HG02973 (cell line): ENCODE measurements around the gene HMGB2.

Source experiments
- ATAC-seq: cut with Tn5 transposase; IDR thresholded peaks from one replicate; pipeline ENCODE4 v1.9.1; 2021; ENCODE audit warnings: moderate library complexity; ENCODE audit not compliant: unreplicated experiment

Gene HMGB2

GRCh38 chr4:173334085-173334890 lies at the start of gene HMGB2:
TSS of gene HMGB2 (minus strand) at chr4:173334358. CDS start at chr4:173333649, 709 bp downstream.
- ATAC-seq: peak; percentile 92

GRCh38 chr4:173382349-173382748 lies 48.2 kb upstream of the HMGB2 start:
- no peak for ATAC-seq

GRCh38 chr4:173381610-173382009 lies 47.5 kb upstream of the HMGB2 start:
- no peak for ATAC-seq

- no peak for ATAC-seq
Measured at GRCh38 chr4:173380987-173381386, 46.8 kb upstream of the HMGB2 start.

- ATAC-seq: no peak
Measured at GRCh38 chr4:173379929-173380328, 45.8 kb upstream of the HMGB2 start.

- no peak for ATAC-seq
Measured at GRCh38 chr4:173374588-173374987, 40.4 kb upstream of the HMGB2 start.

- peak; percentile 21 for ATAC-seq
Measured at GRCh38 chr4:173371292-173372192, 37.4 kb upstream of the HMGB2 start.

- ATAC-seq: peak; percentile 71
Measured at GRCh38 chr4:173370477-173371291, 36.5 kb upstream of the HMGB2 start, which contains the start of gene SAP30. TSS of gene SAP30 (plus strand) at chr4:173370954. CDS start at chr4:173371183, 229 bp downstream.

GRCh38 chr4:173370130-173370476 lies 35.9 kb upstream of the HMGB2 start:
- ATAC-seq: peak; percentile 3

GRCh38 chr4:173367946-173368345 lies 33.8 kb upstream of the HMGB2 start:
- ATAC-seq: no peak

GRCh38 chr4:173367285-173367684 lies 33.1 kb upstream of the HMGB2 start:
- no peak for ATAC-seq

- ATAC-seq: no peak
Measured at GRCh38 chr4:173365359-173365996, 31.3 kb upstream of the HMGB2 start.

GRCh38 chr4:173362666-173363065 lies 28.5 kb upstream of the HMGB2 start:
- ATAC-seq: no peak

- no peak for ATAC-seq
Measured at GRCh38 chr4:173360587-173361221, 26.5 kb upstream of the HMGB2 start.

GRCh38 chr4:173357939-173358338 lies 23.8 kb upstream of the HMGB2 start:
- ATAC-seq: no peak

- ATAC-seq: no peak
Measured at GRCh38 chr4:173347467-173347866, 13.3 kb upstream of the HMGB2 start.

- ATAC-seq: no peak
Measured at GRCh38 chr4:173346074-173346473, 11.9 kb upstream of the HMGB2 start.

GRCh38 chr4:173345648-173346047 lies 11.5 kb upstream of the HMGB2 start:
- no peak for ATAC-seq

- no peak for ATAC-seq
Measured at GRCh38 chr4:173343832-173344397, 9.8 kb upstream of the HMGB2 start.

- no peak for ATAC-seq
Measured at GRCh38 chr4:173337463-173337862, 3.3 kb upstream of the HMGB2 start.
